HG03066 (cell line): Measurements from ENCODE around the gene TCHP.

ENCODE experiments used
- ATAC-seq: cut with Tn5 transposase; IDR thresholded peaks from one replicate; pipeline ENCODE4 v1.9.1; 2021; ENCODE audit warnings: low read depth; ENCODE audit not compliant: unreplicated experiment

TCHP gene

GRCh38 chr12:109958374-109958773 is 58.3 kb downstream of the TCHP start:
- no peak for ATAC-seq

GRCh38 chr12:109959411-109960093 is 59.5 kb downstream of the TCHP start:
- ATAC-seq = no peak

- ATAC-seq = no peak
Observed at GRCh38 chr12:109961201-109961600, 61.1 kb downstream of the TCHP start.

GRCh38 chr12:109961612-109962011 is 61.5 kb downstream of the TCHP start:
- no peak for ATAC-seq

GRCh38 chr12:109962398-109962797 is 62.3 kb downstream of the TCHP start:
- ATAC-seq = no peak

- no peak for ATAC-seq
Observed at GRCh38 chr12:109963330-109963729, 63.3 kb downstream of the TCHP start.

GRCh38 chr12:109963743-109964429 is 63.8 kb downstream of the TCHP start:
- no peak for ATAC-seq

GRCh38 chr12:109966546-109966945 is 66.5 kb downstream of the TCHP start:
- no peak for ATAC-seq

GRCh38 chr12:109967383-109968031 is 67.4 kb downstream of the TCHP start:
- ATAC-seq = no peak
